ENCODE measurements around the gene CATSPER4. TPM values are rescaled to one million over a fixed set of nuclear protein-coding genes. Genes with fewer than 3 reads are reported as not detected.

The CATSPER4 gene
- total RNA-seq, 1 donor from 2014 or later = 0.04 TPM

- H3K4me3 ChIP-seq (ENCODE audit: low read depth, low read length) = no peak overlapping the region
- no peak for DNase-seq (ENCODE audit: low read depth)
- TF ChIP-seq CTCF (IDR thresholded peaks at IDR 0.05; ENCODE audit: insufficient read depth, low read length, poor library complexity, severe bottlenecking) = no peak
- H3K36me3 ChIP-seq (ENCODE audit: control insufficient read depth, insufficient read depth, low read length) = no peaks in the 10 kb centered on the region
- peaks cover 19% of the 10 kb centered on the region for H3K27me3 ChIP-seq (ENCODE audit: control insufficient read depth, insufficient read depth, low read length)
Measured at GRCh38 chr1:26153966-26154532, 36.4 kb upstream of the CATSPER4 start.

DNA sequence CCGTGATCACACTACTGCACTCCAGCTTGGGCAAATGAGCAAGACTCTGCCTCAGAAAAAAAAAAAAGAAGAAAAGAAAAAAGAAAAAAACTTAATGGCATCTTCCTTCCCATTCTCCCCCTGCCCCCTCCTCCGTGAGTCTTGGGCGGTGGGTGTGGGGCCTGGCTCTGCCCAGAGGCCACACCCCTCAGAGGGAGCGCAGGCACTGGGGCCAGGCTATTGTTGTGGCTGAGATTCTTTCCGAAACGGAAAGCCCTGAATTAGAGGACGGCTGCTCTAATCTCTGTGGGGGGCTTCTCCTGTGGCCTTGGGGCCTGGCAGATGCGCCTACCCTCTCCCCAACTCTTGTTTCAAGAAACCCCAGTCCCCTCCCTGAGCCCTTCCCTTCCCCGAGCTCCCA, 35.7 kb upstream of the CATSPER4 start:
- DNase-seq (ENCODE audit: low read depth) = no peak
- Histone ChIP-seq H3K4me3 (ENCODE audit: low read depth, low read length) (no peak overlapping the region), H3K36me3 (ENCODE audit: control insufficient read depth, insufficient read depth, low read length) (no peaks in the 10 kb centered on the region), H3K27me3 (ENCODE audit: control insufficient read depth, insufficient read depth, low read length) (peaks cover 19% of the 10 kb centered on the region)
- no peak for TF ChIP-seq CTCF (IDR thresholded peaks at IDR 0.05; ENCODE audit: insufficient read depth, low read length, poor library complexity, severe bottlenecking)

GRCh38 chr1:26155370-26156284, 34.8 kb upstream of the CATSPER4 start:
- H3K36me3 ChIP-seq (ENCODE audit: control insufficient read depth, insufficient read depth, low read length) = no peaks in the 10 kb centered on the region
- H3K27me3 ChIP-seq (ENCODE audit: control insufficient read depth, insufficient read depth, low read length) = peaks cover 21% of the 10 kb centered on the region

GRCh38 chr1:26156285-26157038, 33.9 kb upstream of the CATSPER4 start:
- no peaks in the 10 kb centered on the region for H3K36me3 ChIP-seq (ENCODE audit: control insufficient read depth, insufficient read depth, low read length)

More at GRCh38 chr1:26155370-26156284, 34.8 kb upstream of the CATSPER4 start:
- TF ChIP-seq CTCF (IDR thresholded peaks at IDR 0.05; ENCODE audit: insufficient read depth, low read length, poor library complexity, severe bottlenecking) = no peak
- no peak overlapping the region for H3K4me3 ChIP-seq (ENCODE audit: low read depth, low read length)
- no peak for DNase-seq (ENCODE audit: low read depth)

More at GRCh38 chr1:26156285-26157038, 33.9 kb upstream of the CATSPER4 start:
- TF ChIP-seq CTCF (IDR thresholded peaks at IDR 0.05; ENCODE audit: insufficient read depth, low read length, poor library complexity, severe bottlenecking) = no peak
- no peak overlapping the region for H3K4me3 ChIP-seq (ENCODE audit: low read depth, low read length)
- H3K27me3 ChIP-seq (ENCODE audit: control insufficient read depth, insufficient read depth, low read length) = peaks cover 25% of the 10 kb centered on the region
- no peak for DNase-seq (ENCODE audit: low read depth)
